ENCODE data around the gene RFC5. TPM values are rescaled to one million over a fixed set of nuclear protein-coding genes. Genes with fewer than 3 reads are reported as not detected.

Gene RFC5
- total RNA-seq, 1 experiment from 2014 or later, result 50.4 TPM

- no peak overlapping the region for H3K4me3 Mint-ChIP-seq
- Histone ChIP-seq H3K79me1 (ENCODE audit: insufficient read depth, low read depth, low read length, poor library complexity, severe bottlenecking) (peaks cover 15% of the 10 kb centered on the region), H3K9me3 (ENCODE audit: control insufficient read depth, low read depth, low read length) (no peaks in the 10 kb centered on the region), H2AK5ac (ENCODE audit: insufficient read length, low read length) (no peak overlapping the region), H2BK5ac (ENCODE audit: insufficient read length, low read length) (no peak overlapping the region), H4K20me1 (ENCODE audit: control insufficient read depth, insufficient read depth, insufficient read length) (no peaks in the 10 kb centered on the region), H2BK12ac (ENCODE audit: insufficient read length, low read depth, low read length) (no peak overlapping the region), H4K8ac (replicated peaks; ENCODE audit: insufficient read length, low read depth, low read length) (no peak overlapping the region), H3K18ac (ENCODE audit: insufficient read length, low read depth, low read length) (no peak overlapping the region), H3K9ac (ENCODE audit: extremely low read depth, insufficient read length, low read length) (no peak overlapping the region), H3T11ph (ENCODE audit: low read length) (no peak overlapping the region), H3K27me3 (ENCODE audit: insufficient read depth, low read length) (no peaks in the 10 kb centered on the region), H2BK15ac (ENCODE audit: low read depth, low read length) (no peak overlapping the region), H3K23me2 (ENCODE audit: insufficient read length, low read depth, low read length, poor library complexity, severe bottlenecking) (peaks cover 9% of the 10 kb centered on the region), H2BK20ac (ENCODE audit: low read depth, low read length, poor library complexity, severe bottlenecking) (no peak overlapping the region), H3K56ac (ENCODE audit: insufficient read length, low read depth, low read length) (no peak overlapping the region), H3K4ac (ENCODE audit: low read depth, low read length) (no peak overlapping the region), H3K23ac (ENCODE audit: insufficient read length, low read depth, low read length) (no peak overlapping the region), H3K4me1 (ENCODE audit: insufficient read depth, low read length) (peaks cover 3% of the 10 kb centered on the region), H4K5ac (ENCODE audit: insufficient read length, low read depth, low read length) (no peak overlapping the region), H4K91ac (ENCODE audit: insufficient read length, low read depth, low read length) (no peak overlapping the region), H3K27ac (ENCODE audit: insufficient read length, low read depth, low read length) (no peak overlapping the region), H2BK120ac (ENCODE audit: low read depth, low read length, poor library complexity, severe bottlenecking) (no peak overlapping the region), H3K4me2 (ENCODE audit: insufficient read depth, insufficient read length, low read length) (no peak overlapping the region), H3K79me2 (ENCODE audit: insufficient read depth, low read length) (peaks cover 2% of the 10 kb centered on the region; the same call in 1 of the 2 replicates), H3K14ac (ENCODE audit: insufficient read depth, low read length) (no peak overlapping the region), H2AFZ (ENCODE audit: low read length) (no peak overlapping the region)
- no peak for TF ChIP-seq CTCF (conservative IDR thresholded peaks at IDR 0.05)
- no peak for DNase-seq
- H3K9me3 Mint-ChIP-seq, result no peaks in the 10 kb centered on the region
- peaks cover 9 to 24% (median 18%) of the 10 kb centered on the region in 3 experiments; a peak in 5 of 7 replicates for H3K36me3 Mint-ChIP-seq (ENCODE audit: insufficient read depth in 1 of 3, low read depth in 3 of 3)
- H3K4me1 Mint-ChIP-seq, result peaks cover 25 to 31% of the 10 kb centered on the region in 2 experiments
- WGBS (ENCODE audit: extremely low coverage, insufficient read length, low lambda C conversion rate), result no CpG with 5 or more reads among the region's 13 CpGs
- peak overlapping the region in 2 of 3 experiments; percentile 0 to 80; a peak in 4 of 7 replicates for H3K27ac Mint-ChIP-seq
- no peaks in the 10 kb centered on the region for H3K27me3 Mint-ChIP-seq (ENCODE audit: low read depth)
Observed at GRCh38 chr12:118055865-118056773, 39.6 kb downstream of the RFC5 start.

Measured in H9 (cell line).